Lower lobe of right lung (tissue), 2 donors: ENCODE data around the gene DNAH9. TPM values are rescaled to one million over a fixed set of nuclear protein-coding genes. Genes with fewer than 3 reads are reported as not detected.
A peak's percentile ranks its signal among the peaks of the same experiment; 100 is the strongest.

ENCODE experiments used
- ATAC-seq, 2 donors: fragments of 200-7000 bp; cut with Tn5 transposase; one replicate each; pipeline ENCODE4 v1.9.1; 2020 to 2022; ENCODE audit warnings: mild to moderate bottlenecking in 2 of 2, moderate library complexity in 2 of 2
- DNase-seq: peaks from one replicate; pipeline ENCODE4 v3.0.0-alpha.2; 2020
- H3K27ac ChIP-seq: fragments of 200-600 bp; one replicate; pipeline ENCODE4 v1.8.0; 2022
- H3K27me3 ChIP-seq: fragments of 200-600 bp; one replicate; pipeline ENCODE4 v1.8.0; 2022; ENCODE audit warnings: low read depth
- H3K36me3 ChIP-seq: fragments of 200-600 bp; one replicate; pipeline ENCODE4 v1.8.0; 2022; ENCODE audit warnings: mild to moderate bottlenecking
- H3K4me1 ChIP-seq: fragments of 200-600 bp; one replicate; pipeline ENCODE4 v1.8.0; 2022
- H3K4me3 ChIP-seq: fragments of 200-600 bp; one replicate; pipeline ENCODE4 v1.8.0; 2022; ENCODE audit warnings: mild to moderate bottlenecking
- H3K9me3 ChIP-seq: fragments of 200-600 bp; one replicate; pipeline ENCODE4 v1.8.0; 2022
- CTCF ChIP-seq: fragments of 200-600 bp; IDR thresholded peaks from one replicate; pipeline ENCODE4 v1.8.0; 2022; ENCODE audit warnings: antibody characterized with exemption, mild to moderate bottlenecking
- intact Hi-C: fragments of 100-400 bp; cut with DNase I; formaldehyde crosslinking; loops from one replicate; pipeline ENCODE4 v1.11.0; 2022
- total RNA-seq: library from RNA; stranded (reverse); fragmentation: NEBNext Ultra II Directional; extraction: Animal tissue kit (Norgen Biotek cat#: 25700); gene quantifications from one replicate; pipeline ENCODE4 v1.2.1, GENCODE V29; 2021
- donor health status: DM: no; HTN: yes; CAD: no; lungs with severe emphysema.

DNAH9 gene
- total RNA-seq, 1 donor from 2014 or later = 22.3 TPM

DNA sequence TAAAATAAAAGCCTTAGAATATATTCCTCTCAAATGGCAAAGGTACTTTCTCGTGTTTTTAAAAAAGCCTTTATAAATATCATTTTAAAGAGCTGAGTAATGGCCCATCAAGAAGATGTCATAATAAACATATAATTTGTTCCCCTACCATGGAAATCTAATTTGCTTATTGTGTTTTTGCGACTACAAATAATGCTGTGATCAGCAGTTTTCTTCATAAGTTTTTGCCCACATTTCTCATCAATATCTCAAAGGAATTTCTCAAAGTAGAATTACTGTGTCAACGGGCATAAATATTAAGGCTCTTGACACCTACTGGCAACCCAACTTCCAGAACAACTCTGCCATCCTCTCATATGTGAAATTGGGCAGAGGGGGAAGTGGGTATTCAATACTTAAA, 381.5 kb downstream of the DNAH9 start:
- Histone ChIP-seq H3K4me1 (no peaks in the 10 kb centered on the region), H3K4me3 (no peak overlapping the region), H3K27ac (no peak overlapping the region), H3K36me3 (peaks cover 42% of the 10 kb centered on the region), H3K9me3 (no peaks in the 10 kb centered on the region), H3K27me3 (no peaks in the 10 kb centered on the region)
- TF ChIP-seq CTCF = no peak
- intact Hi-C loops = no loop called here
- DNase-seq (no peak), ATAC-seq (no peak)

GRCh38 chr17:11980813-11981212, 382.5 kb downstream of the DNAH9 start:
- H3K4me1 ChIP-seq = no peaks in the 10 kb centered on the region
- H3K27me3 ChIP-seq = no peaks in the 10 kb centered on the region
- H3K27ac ChIP-seq = no peak overlapping the region
- no peak for TF ChIP-seq CTCF
- no peak for ATAC-seq
- H3K9me3 ChIP-seq = no peaks in the 10 kb centered on the region
- DNase-seq = no peak
- peaks cover 50% of the 10 kb centered on the region for H3K36me3 ChIP-seq
- intact Hi-C loops = no loop called here
- H3K4me3 ChIP-seq = no peak overlapping the region

GRCh38 chr17:11981862-11982261, 383.6 kb downstream of the DNAH9 start:
- peaks cover 54% of the 10 kb centered on the region for H3K36me3 ChIP-seq
- no peak for DNase-seq

GRCh38 chr17:11986179-11986941, 388.1 kb downstream of the DNAH9 start:
- ATAC-seq = no peak
- no peak for TF ChIP-seq CTCF
- peaks cover 65% of the 10 kb centered on the region for H3K36me3 ChIP-seq

More at GRCh38 chr17:11981862-11982261, 383.6 kb downstream of the DNAH9 start:
- H3K4me1 ChIP-seq = no peaks in the 10 kb centered on the region
- H3K4me3 ChIP-seq = no peak overlapping the region
- intact Hi-C loops = no loop called here
- no peak overlapping the region for H3K27ac ChIP-seq
- no peak for TF ChIP-seq CTCF
- ATAC-seq = no peak
- no peaks in the 10 kb centered on the region for H3K9me3 ChIP-seq
- no peaks in the 10 kb centered on the region for H3K27me3 ChIP-seq

GRCh38 chr17:11986942-11987329, 388.7 kb downstream of the DNAH9 start:
- Histone ChIP-seq H3K9me3 (no peaks in the 10 kb centered on the region), H3K36me3 (peaks cover 68% of the 10 kb centered on the region), H3K4me3 (no peak overlapping the region), H3K27ac (no peak overlapping the region), H3K4me1 (no peaks in the 10 kb centered on the region), H3K27me3 (no peaks in the 10 kb centered on the region)
- DNase-seq (no peak), ATAC-seq (peak in 1 of 2 donors; percentile 36)
- peak; percentile 60 for TF ChIP-seq CTCF
- intact Hi-C loops = no loop called here

More at GRCh38 chr17:11986179-11986941, 388.1 kb downstream of the DNAH9 start:
- H3K4me3 ChIP-seq = no peak overlapping the region
- no peaks in the 10 kb centered on the region for H3K9me3 ChIP-seq
- H3K4me1 ChIP-seq = no peaks in the 10 kb centered on the region
- no peak for DNase-seq
- no peak overlapping the region for H3K27ac ChIP-seq
- intact Hi-C loops = no loop called here
- H3K27me3 ChIP-seq = no peaks in the 10 kb centered on the region
